Suprapubic skin (tissue), 4 donors: Measurements from ENCODE around the gene USP32.

ENCODE experiments used
- CTCF ChIP-seq, 2 donors: fragments of 200-600 bp in 1 of 2; fragments of 450-650 bp in 1 of 2; sonication (generic) in 1 of 2; IDR thresholded peaks; one replicate each; pipeline ENCODE4 v1.5.1; 2016 to 2019; ENCODE audit warnings: antibody characterized with exemption in 2 of 2, mild to moderate bottlenecking in 1 of 2, moderate library complexity in 1 of 2
- EP300 ChIP-seq: sonication (generic); formaldehyde crosslinking; IDR thresholded peaks from one replicate; pipeline ENCODE4 v1.6.1; 2017; ENCODE audit warnings: antibody characterized with exemption
- POLR2A ChIP-seq, 2 donors: fragments of 450-650 bp; IDR thresholded peaks; one replicate each; pipeline ENCODE4 v1.6.1; 2017; ENCODE audit warnings: antibody characterized with exemption in 2 of 2, mild to moderate bottlenecking in 2 of 2, moderate library complexity in 2 of 2
- POLR2AphosphoS5 ChIP-seq, 3 donors: sonication (generic); formaldehyde crosslinking; IDR thresholded peaks; one replicate each; pipeline ENCODE4 v1.6.1; 2017; ENCODE audit warnings: antibody characterized with exemption in 3 of 3

- TF ChIP-seq CTCF (IDR thresholded peaks at IDR 0.05) = no peak
- no peak for TF ChIP-seq POLR2AphosphoS5 (IDR thresholded peaks at IDR 0.05)
- TF ChIP-seq POLR2A (IDR thresholded peaks at IDR 0.05) = no peak
- no peak for TF ChIP-seq EP300
Observed at GRCh38 chr17:60330731-60331130, 61.2 kb downstream of the USP32 start.
